HUDEP-2 (cell line): ENCODE results near the gene BANP.
"Not testable (repeated sequence)": the region's sequence is repeated elsewhere in the genome, so short reads cannot be mapped to it uniquely, and the experiment has no call there.

Experiments used
- DNase-seq, 76 experiments: peaks; one replicate each; lab custom pipeline; 2025; ENCODE audit not compliant: unreplicated experiment in 76 of 76; lab: John Stamatoyannopoulos, UW

The BANP gene

GRCh38 chr16:88094253-88094575, 143.0 kb downstream of the BANP start:
- DNase-seq = not testable (repeated sequence)

- not testable (repeated sequence) for DNase-seq
Measured at GRCh38 chr16:88094900-88095299, 143.7 kb downstream of the BANP start.

GRCh38 chr16:88096659-88097058, 145.4 kb downstream of the BANP start:
- DNase-seq = not testable (repeated sequence)

GRCh38 chr16:88098731-88099562, 147.7 kb downstream of the BANP start:
- not testable (repeated sequence) for DNase-seq

- no peak for DNase-seq
Measured at GRCh38 chr16:88099563-88099890, 148.3 kb downstream of the BANP start.

- DNase-seq = not testable (repeated sequence)
Measured at GRCh38 chr16:88099956-88100355, 148.7 kb downstream of the BANP start.

GRCh38 chr16:88100801-88101622, 149.8 kb downstream of the BANP start:
- not testable (repeated sequence) for DNase-seq

- not testable (repeated sequence) for DNase-seq
Measured at GRCh38 chr16:88101623-88102105, 150.4 kb downstream of the BANP start.

- DNase-seq = no peak
Measured at GRCh38 chr16:88102597-88102996, 151.4 kb downstream of the BANP start.

GRCh38 chr16:88103011-88103410, 151.8 kb downstream of the BANP start:
- DNase-seq = no peak

- DNase-seq = no peak
Measured at GRCh38 chr16:88103581-88104188, 152.5 kb downstream of the BANP start.

GRCh38 chr16:88104363-88104762, 153.1 kb downstream of the BANP start:
- not testable (repeated sequence) for DNase-seq

- not testable (repeated sequence) for DNase-seq
Measured at GRCh38 chr16:88105574-88106140, 154.4 kb downstream of the BANP start.

- not testable (repeated sequence) for DNase-seq
Measured at GRCh38 chr16:88106566-88106965, 155.3 kb downstream of the BANP start.

GRCh38 chr16:88108762-88109161, 157.5 kb downstream of the BANP start:
- DNase-seq = no peak

GRCh38 chr16:88109726-88110621, 158.7 kb downstream of the BANP start:
- DNase-seq = not testable (repeated sequence)

- not testable (repeated sequence) for DNase-seq
Measured at GRCh38 chr16:88110875-88111494, 159.8 kb downstream of the BANP start.

GRCh38 chr16:88111976-88112375, 160.7 kb downstream of the BANP start:
- DNase-seq = not testable (repeated sequence)

GRCh38 chr16:88113545-88114045, 162.4 kb downstream of the BANP start:
- DNase-seq = no peak
